Activated CD4-positive, alpha-beta memory T cell treated with anti-CD3 and anti-CD28 coated beads, Interleukin-2, amount 10 ng/mL, durations not matched to agents 7 days and 5 days (primary cell): ENCODE measurements around the gene UTP14C. TPM values are rescaled to one million over a fixed set of nuclear protein-coding genes. Genes with fewer than 3 reads are reported as not detected.

Experiments used
- CTCF ChIA-PET: fragments of 350-600 bp; sonication (Branson Sonifier 250); formaldehyde crosslinking; loops from one replicate; lab custom pipeline; 2021; ENCODE audit warnings: antibody characterized with exemption, inconsistent platforms; lab: Charles Lee
- POLR2A ChIA-PET: fragments of 350-600 bp; sonication (Branson Sonifier 250); formaldehyde crosslinking; loops from one replicate; lab custom pipeline; 2021; ENCODE audit warnings: antibody characterized with exemption; lab: Charles Lee
- DNase-seq: peaks from one replicate; pipeline ENCODE4 v3.0.0-alpha.2; 2020
- H3K27ac Mint-ChIP-seq: one replicate; pipeline ENCODE4 v1.8.0; 2021; ENCODE audit warnings: mild to moderate bottlenecking, mixed read lengths
- H3K27me3 Mint-ChIP-seq: one replicate; pipeline ENCODE4 v1.8.0; 2021; ENCODE audit warnings: mixed read lengths
- H3K36me3 Mint-ChIP-seq: one replicate; pipeline ENCODE4 v1.8.0; 2021; ENCODE audit warnings: low read depth, mixed read lengths
- H3K4me1 Mint-ChIP-seq: one replicate; pipeline ENCODE4 v1.8.0; 2021; ENCODE audit warnings: mixed read lengths
- H3K4me3 Mint-ChIP-seq: one replicate; pipeline ENCODE4 v1.8.0; 2021; ENCODE audit warnings: mild to moderate bottlenecking, mixed read lengths
- H3K9me3 Mint-ChIP-seq: one replicate; pipeline ENCODE4 v1.8.0; 2021; ENCODE audit warnings: mixed read lengths
- total RNA-seq, 2 experiments: library from RNA; stranded (reverse); gene quantifications; one replicate each; pipeline ENCODE4 v1.2.3, GENCODE V29; 2021

UTP14C gene
- total RNA-seq, 2 experiments from 2014 or later: 9.4 to 10.0 TPM

DNA sequence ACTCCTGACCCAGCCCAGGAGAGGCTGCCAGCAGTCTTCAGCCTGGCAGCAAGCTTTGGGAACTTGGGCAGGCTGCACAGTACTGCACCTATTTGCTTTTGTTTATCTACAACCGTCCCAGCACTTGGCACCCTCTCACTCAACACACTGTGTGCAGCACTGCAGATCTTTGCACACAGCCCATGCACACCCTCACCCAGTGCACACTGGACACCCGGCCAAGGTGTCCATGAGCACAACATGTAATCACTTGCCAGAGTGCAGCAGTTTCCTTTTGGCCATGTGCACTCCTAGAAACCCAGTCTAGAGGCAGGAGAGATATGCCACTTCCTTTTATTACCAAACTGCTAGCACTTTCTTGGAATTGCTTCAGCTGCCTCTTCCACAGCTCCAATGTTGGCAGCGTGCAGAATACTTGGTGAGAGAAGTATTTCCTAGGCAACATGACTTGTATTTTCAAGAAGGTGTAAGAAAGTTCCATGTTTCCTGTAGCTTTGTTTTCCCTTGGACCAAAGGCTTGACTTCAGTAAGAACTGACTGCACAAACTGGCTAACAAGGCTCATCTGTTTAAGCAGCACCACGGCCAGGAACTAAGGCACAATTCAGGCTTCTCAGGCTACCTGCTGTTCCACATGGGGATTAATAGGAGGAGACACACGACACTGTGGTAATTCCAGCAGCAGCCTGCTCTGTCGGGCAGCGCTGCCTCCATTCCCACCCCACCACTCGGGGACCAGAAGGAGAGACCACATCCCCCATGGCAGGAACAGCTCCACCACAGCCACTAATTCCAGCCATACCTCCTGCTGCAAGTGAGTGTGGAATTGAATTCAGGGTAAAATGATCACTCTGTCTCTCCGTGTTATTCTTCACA, 28.6 kb upstream of the UTP14C start:
- no peak for DNase-seq
- Mint-ChIP-seq H3K4me1 (peaks cover 2% of the 10 kb centered on the region), H3K27ac (no peak overlapping the region), H3K9me3 (no peaks in the 10 kb centered on the region), H3K36me3 (no peaks in the 10 kb centered on the region), H3K4me3 (no peak overlapping the region), H3K27me3 (peaks cover 26% of the 10 kb centered on the region)
- CTCF ChIA-PET: interaction anchor here (1.5 kb wide), 1 partner anchor 106 kb away, joined by 3 read pairs; no protein-coding TSS in a partner anchor
- POLR2A ChIA-PET: no interaction called here

DNA sequence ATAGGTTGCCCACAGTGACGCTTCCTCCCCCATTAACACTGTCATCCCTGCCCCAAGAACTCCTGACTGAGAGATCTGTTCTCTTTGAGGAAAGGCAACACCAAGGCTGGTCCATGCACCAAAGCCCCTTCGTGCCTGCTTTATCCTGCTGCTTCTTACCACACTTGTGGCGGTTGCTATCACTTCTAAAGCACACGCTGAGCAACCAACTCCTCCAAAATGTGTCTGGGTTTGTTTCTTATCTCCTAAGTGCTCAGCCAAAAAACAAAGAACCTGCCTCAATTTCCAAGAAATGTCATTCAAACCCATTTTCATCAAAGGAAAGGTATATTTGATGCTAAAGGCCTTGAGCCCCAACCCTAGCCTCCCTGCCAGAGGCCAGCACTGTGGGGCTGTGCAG, 27.9 kb upstream of the UTP14C start:
- H3K4me1 Mint-ChIP-seq: peaks cover 2% of the 10 kb centered on the region
- H3K27ac Mint-ChIP-seq: no peak overlapping the region
- H3K9me3 Mint-ChIP-seq: no peaks in the 10 kb centered on the region
- DNase-seq: no peak
- no peak overlapping the region for H3K4me3 Mint-ChIP-seq
- peaks cover 26% of the 10 kb centered on the region for H3K27me3 Mint-ChIP-seq
- CTCF ChIA-PET: interaction anchor here (1.5 kb wide), 1 partner anchor 107 kb away, joined by 3 read pairs; no protein-coding TSS in a partner anchor
- no peaks in the 10 kb centered on the region for H3K36me3 Mint-ChIP-seq
- POLR2A ChIA-PET: no interaction called here

DNA sequence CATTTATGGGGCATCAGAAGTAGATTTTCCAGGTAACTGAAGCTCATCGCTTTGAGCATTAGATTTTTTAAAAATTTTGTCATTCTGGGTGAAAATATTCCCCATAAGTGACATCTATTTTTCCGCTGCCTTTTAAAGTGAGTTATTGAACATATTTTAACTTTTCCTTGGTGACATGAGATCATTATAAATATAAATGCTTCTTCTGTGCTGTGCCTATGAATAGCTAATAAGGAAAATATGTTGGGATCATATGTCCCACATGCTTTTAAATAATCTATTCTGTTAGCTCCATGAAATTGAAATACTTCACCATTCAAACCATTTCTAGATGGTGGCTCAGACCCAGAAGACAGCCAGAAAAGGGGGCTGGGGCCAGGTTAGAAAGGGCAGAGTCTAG, 27.3 kb upstream of the UTP14C start:
- peaks cover 26% of the 10 kb centered on the region for H3K27me3 Mint-ChIP-seq
- CTCF ChIA-PET: interaction anchor here (1.5 kb wide), 1 partner anchor 107 kb away, joined by 3 read pairs; no protein-coding TSS in a partner anchor
- POLR2A ChIA-PET: no interaction called here

DNA sequence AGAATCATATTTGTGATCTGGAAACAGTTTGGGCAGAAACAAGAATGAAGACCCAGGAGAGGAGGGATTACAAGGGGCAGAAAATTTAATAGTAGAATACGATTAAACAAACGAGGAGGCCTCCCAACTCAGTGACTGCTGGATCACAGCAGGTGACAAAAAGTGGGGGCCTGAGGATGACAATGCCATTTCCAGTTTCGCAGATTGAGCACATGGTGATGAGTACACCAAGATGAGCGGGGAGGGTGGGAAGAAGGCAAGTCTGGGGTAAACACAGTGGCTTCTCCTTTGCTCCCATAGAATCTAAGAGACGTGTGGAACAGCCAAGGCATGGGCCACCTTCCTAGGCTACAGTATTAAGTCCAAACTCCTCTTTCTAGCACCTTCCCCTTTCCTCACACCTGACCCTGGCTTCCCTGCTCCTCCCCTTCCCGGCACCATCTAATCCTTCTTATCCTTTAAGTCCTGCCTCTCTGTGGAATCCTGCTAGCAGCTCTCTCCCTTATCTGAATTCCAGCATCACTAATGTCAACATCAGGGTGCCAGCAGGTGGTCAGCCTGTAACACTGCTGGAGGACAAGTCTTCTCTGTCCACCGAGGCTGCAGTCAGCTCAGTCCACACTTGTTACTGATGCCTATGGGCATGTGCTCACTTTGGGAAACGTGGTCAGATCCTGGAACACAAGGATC, 26.7 kb upstream of the UTP14C start:
- Mint-ChIP-seq H3K27me3 (peaks cover 26% of the 10 kb centered on the region), H3K4me1 (peaks cover 2% of the 10 kb centered on the region), H3K36me3 (no peaks in the 10 kb centered on the region), H3K4me3 (no peak overlapping the region), H3K9me3 (no peaks in the 10 kb centered on the region), H3K27ac (no peak overlapping the region)
- no peak for DNase-seq
- ChIA-PET CTCF (interaction anchor here (2.0 kb wide), 1 partner anchor 130 kb away, joined by 7 read pairs; no protein-coding TSS in a partner anchor), POLR2A (no interaction called here)

More for the DNA sequence above, 27.3 kb upstream of the UTP14C start:
- Mint-ChIP-seq H3K27ac (no peak overlapping the region), H3K4me3 (no peak overlapping the region), H3K9me3 (no peaks in the 10 kb centered on the region), H3K4me1 (peaks cover 2% of the 10 kb centered on the region), H3K36me3 (no peaks in the 10 kb centered on the region)
- DNase-seq: no peak

DNA sequence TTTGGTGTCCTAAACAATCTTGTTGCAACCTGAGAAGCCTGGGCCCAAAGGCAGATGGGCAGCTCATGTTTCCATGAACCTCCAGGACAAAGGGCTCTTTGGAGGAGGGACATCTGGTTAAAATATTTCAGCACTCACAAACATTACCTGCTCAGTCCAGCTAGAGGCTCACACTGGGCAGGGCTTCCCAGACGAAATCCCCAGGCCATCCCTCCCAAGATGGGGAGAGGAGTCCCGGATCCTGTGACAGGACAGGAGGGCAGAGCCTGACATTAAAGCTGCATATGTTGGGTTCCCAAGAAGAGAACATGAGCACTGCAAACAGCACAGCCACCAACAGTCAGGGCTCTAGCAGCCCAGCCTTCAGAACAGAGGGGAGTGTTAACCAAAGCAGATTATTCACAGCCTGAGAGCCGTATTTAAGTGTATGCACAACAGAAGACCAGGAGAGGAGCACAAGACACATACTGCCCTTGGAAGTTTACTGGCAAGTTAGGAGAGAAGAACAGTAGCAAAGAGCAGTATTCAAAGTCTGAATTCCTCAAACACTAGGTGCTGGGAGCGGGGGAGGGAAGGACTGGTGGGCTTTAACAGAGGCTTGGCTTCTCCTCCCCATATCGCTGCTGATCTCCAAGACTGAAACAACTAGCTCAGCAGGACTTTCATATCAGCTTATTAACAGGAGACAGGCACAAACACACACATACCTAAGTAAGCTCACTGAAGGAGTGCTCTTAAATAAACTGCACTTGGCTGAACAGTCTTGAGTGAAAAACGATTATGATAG, 25.6 kb upstream of the UTP14C start:
- ChIA-PET CTCF (interaction anchor here (1.6 to 2.0 kb wide), 3 partner anchors 129 to 452 kb away, joined by 4 to 7 read pairs (median 4); partner anchors contain the start of gene VPS36), POLR2A (no interaction called here)
- H3K27ac Mint-ChIP-seq: no peak overlapping the region
- H3K9me3 Mint-ChIP-seq: no peaks in the 10 kb centered on the region
- peaks cover 2% of the 10 kb centered on the region for H3K4me1 Mint-ChIP-seq
- no peak overlapping the region for H3K4me3 Mint-ChIP-seq
- no peak for DNase-seq
- H3K27me3 Mint-ChIP-seq: peaks cover 26% of the 10 kb centered on the region
- H3K36me3 Mint-ChIP-seq: no peaks in the 10 kb centered on the region

DNA sequence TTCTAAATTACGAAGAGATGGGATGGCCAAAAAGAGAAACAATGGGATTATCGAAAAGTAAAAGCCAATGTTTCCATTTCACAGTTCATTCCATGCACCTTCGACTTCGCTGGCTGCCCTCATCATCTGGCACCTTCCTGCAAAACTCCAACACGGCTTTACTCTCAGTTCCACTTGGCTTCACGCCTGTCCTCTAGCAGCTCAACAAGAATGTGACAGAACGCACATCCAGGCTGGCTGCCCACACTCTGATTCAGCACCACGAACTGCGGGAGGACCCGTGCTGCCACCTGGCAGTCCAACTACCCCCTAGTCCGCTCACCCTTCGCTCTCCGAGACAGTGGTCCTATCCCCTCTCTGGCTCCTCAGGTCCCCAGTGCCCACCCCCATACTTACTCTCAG, 25.0 kb upstream of the UTP14C start:
- H3K27ac Mint-ChIP-seq: no peak overlapping the region
- no peaks in the 10 kb centered on the region for H3K9me3 Mint-ChIP-seq
- H3K4me1 Mint-ChIP-seq: peaks cover 2% of the 10 kb centered on the region
- H3K36me3 Mint-ChIP-seq: no peaks in the 10 kb centered on the region
- H3K4me3 Mint-ChIP-seq: no peak overlapping the region
- peaks cover 26% of the 10 kb centered on the region for H3K27me3 Mint-ChIP-seq
- ChIA-PET POLR2A (no interaction called here), CTCF (interaction anchor here (1.6 to 2.0 kb wide), 3 partner anchors 128 to 451 kb away, joined by 4 to 7 read pairs (median 4); partner anchors contain the start of gene VPS36)
- DNase-seq: no peak

DNA sequence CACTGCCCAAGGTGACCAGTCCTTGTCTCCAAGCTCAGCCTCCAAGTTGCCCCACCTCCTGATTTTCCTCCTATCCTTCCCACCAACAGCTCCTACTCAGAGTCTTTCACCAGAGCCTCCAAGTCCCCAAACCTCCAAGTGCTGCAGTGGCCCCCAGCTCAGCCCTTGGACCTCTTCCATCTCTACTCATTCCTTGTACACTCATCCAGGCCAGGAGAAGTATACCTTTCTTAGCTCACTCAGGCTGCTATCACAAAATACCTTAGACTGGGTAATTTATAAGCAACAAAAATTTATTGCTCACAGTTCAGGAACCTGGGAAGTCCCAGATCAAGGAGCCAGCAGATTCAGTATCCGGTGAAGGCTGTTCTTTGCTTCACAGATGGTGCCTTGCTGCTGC, 24.6 kb upstream of the UTP14C start:
- peaks cover 2% of the 10 kb centered on the region for H3K4me1 Mint-ChIP-seq
- ChIA-PET CTCF (interaction anchor here (0.9 to 2.0 kb wide), 5 partner anchors 9 to 451 kb away, joined by 3 to 7 read pairs (median 4); partner anchors contain the start of gene VPS36), POLR2A (no interaction called here)
- H3K27ac Mint-ChIP-seq: no peak overlapping the region
- DNase-seq: no peak
- no peaks in the 10 kb centered on the region for H3K9me3 Mint-ChIP-seq
- no peak overlapping the region for H3K4me3 Mint-ChIP-seq
- H3K27me3 Mint-ChIP-seq: peaks cover 26% of the 10 kb centered on the region
- no peaks in the 10 kb centered on the region for H3K36me3 Mint-ChIP-seq

DNA sequence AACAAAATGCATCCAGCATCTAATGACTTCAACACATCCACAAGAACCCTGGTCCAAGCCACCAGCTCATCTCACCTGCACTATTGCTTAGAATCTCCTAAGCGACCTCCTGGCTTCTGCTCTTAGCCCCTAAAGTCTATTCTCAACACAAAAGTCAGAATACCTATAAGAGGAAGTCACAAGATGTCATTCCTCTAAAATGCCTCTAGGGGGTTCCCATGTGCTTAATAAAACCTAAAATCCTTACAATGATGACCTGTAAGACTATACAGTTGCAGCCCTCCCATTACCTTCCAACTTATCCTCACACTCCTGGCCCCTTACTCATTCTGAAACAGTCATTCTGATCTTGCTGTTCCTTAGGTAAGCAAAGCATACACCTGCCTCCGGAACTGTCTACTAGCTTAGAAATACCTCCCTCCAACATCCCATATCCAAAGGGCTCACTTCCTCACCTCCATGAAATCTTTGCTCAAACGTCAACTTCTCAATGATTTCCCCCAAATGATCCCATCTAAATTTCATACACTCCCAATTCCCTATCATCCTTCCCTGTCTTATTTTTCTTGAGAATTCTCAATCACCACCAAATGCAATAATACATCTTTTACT, 23.3 kb upstream of the UTP14C start:
- CTCF ChIA-PET: interaction anchor here (0.8 to 1.3 kb wide), 8 partner anchors 8 to 140 kb away, joined by 3 to 6 read pairs (median 3); partner anchors contain the start of gene ALG11
- Mint-ChIP-seq H3K36me3 (no peaks in the 10 kb centered on the region), H3K9me3 (no peaks in the 10 kb centered on the region)

DNA sequence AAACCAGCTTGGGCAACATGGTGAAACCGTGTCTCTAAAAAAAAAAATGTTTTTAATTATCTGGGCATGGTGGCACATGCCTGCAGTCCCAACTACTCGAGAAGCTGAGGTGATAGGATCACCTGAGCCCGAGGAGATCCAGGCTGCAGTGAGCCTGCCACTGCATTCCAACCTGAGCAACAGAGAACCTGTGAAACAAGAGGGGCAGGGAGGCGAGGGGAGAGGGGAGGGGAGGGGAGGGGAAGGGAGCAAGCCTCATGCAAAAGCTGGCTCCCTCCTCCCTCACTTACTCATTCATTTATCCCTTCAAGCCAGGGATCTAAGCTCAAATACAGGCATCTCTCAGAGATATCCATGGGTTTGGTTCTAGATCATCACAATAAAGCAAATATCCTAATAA, 22.1 kb upstream of the UTP14C start:
- no peak for DNase-seq
- Mint-ChIP-seq H3K27ac (no peak overlapping the region), H3K4me3 (no peak overlapping the region), H3K27me3 (peaks cover 27% of the 10 kb centered on the region), H3K4me1 (no peaks in the 10 kb centered on the region), H3K9me3 (no peaks in the 10 kb centered on the region), H3K36me3 (no peaks in the 10 kb centered on the region)
- ChIA-PET CTCF (interaction anchor here (0.8 to 1.7 kb wide), 5 partner anchors 10 to 139 kb away, joined by 3 to 6 read pairs (median 3); partner anchors contain the start of gene ALG11), POLR2A (no interaction called here)

More for the DNA sequence above, 23.3 kb upstream of the UTP14C start:
- Mint-ChIP-seq H3K27ac (no peak overlapping the region), H3K27me3 (peaks cover 23% of the 10 kb centered on the region), H3K4me3 (no peak overlapping the region), H3K4me1 (no peaks in the 10 kb centered on the region)
- no peak for DNase-seq
- POLR2A ChIA-PET: interaction anchor here (1.1 kb wide), 1 partner anchor 11 kb away, joined by 4 read pairs; the partner anchor contains the start of genes ALG11 and ATP7B

DNA sequence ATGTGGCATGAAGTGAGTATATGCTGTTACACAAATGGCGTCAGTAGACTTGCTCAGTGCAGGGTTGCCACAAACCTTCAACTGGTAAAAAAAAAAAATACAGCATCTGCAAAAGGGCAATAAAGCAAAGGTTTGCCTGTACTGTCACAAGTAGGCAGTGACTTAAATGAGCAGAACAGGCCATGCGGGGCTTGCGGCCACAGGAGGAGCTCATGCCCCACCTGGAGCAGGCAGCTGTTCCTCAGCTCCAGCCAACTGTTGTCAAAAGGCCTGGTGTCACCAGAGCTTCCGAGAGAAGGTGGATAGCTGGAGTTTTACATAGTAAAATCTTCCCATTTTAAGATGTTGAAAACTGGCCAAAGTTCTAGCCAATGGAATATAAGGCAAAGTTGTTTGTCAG, 20.9 kb upstream of the UTP14C start:
- H3K27me3 Mint-ChIP-seq: peaks cover 29% of the 10 kb centered on the region
- H3K27ac Mint-ChIP-seq: no peak overlapping the region
- H3K4me3 Mint-ChIP-seq: no peak overlapping the region
- DNase-seq: no peak
- POLR2A ChIA-PET: no interaction called here
- H3K4me1 Mint-ChIP-seq: no peaks in the 10 kb centered on the region
- H3K36me3 Mint-ChIP-seq: no peaks in the 10 kb centered on the region
- CTCF ChIA-PET: interaction anchor here (1.1 to 1.5 kb wide), 2 partner anchors 95 to 447 kb away, joined by 3 to 5 read pairs; no protein-coding TSS in a partner anchor
- no peaks in the 10 kb centered on the region for H3K9me3 Mint-ChIP-seq

DNA sequence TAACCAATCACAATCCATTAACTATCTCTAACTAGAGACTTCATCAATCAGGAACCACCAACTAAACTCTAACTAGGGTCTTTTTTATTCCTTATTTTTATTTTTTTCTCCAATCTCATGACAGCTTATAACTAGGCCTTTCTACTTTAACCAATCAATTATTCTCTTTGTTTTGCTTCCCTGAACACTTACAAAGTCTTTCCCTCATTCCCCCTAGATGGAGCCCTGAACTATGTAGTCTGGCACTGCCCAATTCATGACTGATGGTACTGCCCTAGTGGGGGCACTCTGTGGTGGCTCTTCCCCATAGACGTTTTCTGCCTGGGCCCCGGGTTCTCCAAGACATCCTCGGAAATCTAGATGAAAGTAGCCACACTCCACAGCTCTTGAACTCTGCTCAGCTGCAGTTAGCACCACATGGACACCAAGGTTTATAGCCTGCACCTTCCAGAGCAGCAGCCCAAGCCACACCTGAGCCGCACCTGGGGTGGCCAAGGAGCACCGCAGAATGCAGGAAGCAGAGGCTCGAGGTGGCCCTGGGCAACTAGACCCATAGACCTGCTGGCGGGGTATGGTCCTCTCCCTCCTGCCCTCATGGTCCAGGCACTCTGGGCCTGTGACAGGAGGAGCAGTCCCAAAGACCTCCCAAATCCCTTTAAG, 19.9 kb upstream of the UTP14C start:
- H3K27me3 Mint-ChIP-seq: peaks cover 32% of the 10 kb centered on the region
- H3K9me3 Mint-ChIP-seq: no peaks in the 10 kb centered on the region
- no peaks in the 10 kb centered on the region for H3K4me1 Mint-ChIP-seq
- no peaks in the 10 kb centered on the region for H3K36me3 Mint-ChIP-seq
- H3K27ac Mint-ChIP-seq: no peak overlapping the region
- DNase-seq: no peak
- POLR2A ChIA-PET: interaction anchor here (0.8 kb wide), 1 partner anchor 28 kb away, joined by 5 read pairs; no protein-coding TSS in a partner anchor
- CTCF ChIA-PET: interaction anchor here (1.1 to 1.5 kb wide), 2 partner anchors 96 to 446 kb away, joined by 3 to 5 read pairs; no protein-coding TSS in a partner anchor
- no peak overlapping the region for H3K4me3 Mint-ChIP-seq
